ENCODE measurements around the gene MOB3B. TPM values are rescaled to one million over a fixed set of nuclear protein-coding genes. Genes with fewer than 3 reads are reported as not detected.

MOB3B gene
- polyA plus RNA-seq, 1 donor from 2014 or later: 7.1 TPM

DNA sequence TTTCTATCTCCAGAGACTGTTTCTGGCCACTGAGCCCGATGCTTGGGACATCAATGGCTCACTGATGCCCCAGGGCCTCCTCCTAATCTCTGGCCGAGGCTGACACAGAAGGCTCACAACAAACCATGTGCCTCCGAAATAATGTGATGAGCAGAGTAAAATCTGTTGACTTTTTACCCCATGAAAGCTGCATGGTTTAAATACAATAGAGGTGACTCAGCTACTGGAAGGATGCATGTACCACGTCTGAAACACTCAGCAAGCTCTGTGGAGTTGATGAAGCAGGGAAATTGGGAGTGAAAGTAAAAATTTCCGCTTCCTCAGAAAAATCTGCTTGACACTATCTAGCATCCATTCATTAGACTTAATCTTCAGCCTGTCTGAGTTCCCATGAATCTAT is 121.6 kb downstream of the MOB3B start:
- Mint-ChIP-seq H3K27me3 (no peaks in the 10 kb centered on the region), H3K27ac (no peak overlapping the region), H3K4me3 (no peak overlapping the region), H3K4me1 (peaks cover 16 to 23% (median 22%) of the 10 kb centered on the region in 3 donors), H3K9me3 (peaks cover 0 to 4% (median 0%) of the 10 kb centered on the region in 3 donors), H3K36me3 (peaks cover 6% of the 10 kb centered on the region)

DNA sequence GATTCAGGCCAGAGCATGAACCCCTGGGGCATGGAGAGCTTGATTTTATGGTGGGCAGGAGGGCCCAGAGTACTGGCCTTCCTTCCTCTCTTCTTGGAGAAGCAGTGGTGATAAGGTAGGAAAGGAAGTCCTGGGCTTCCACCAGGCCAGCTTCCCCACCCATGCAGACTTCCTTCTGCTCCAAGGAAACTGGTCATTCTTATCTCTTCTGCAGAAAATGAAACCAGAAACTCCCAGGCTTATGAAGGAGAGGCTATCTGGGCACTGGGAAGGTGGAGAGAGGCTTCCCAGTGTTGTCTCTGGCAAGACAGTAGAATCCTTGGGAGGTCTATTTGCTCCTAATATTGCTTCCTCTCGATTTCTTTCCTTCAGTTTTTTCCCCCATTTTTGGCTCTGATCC is 122.1 kb downstream of the MOB3B start:
- Mint-ChIP-seq H3K36me3 (peaks cover 6% of the 10 kb centered on the region), H3K27ac (no peak overlapping the region), H3K27me3 (no peaks in the 10 kb centered on the region), H3K4me3 (no peak overlapping the region), H3K9me3 (peaks cover 0 to 4% (median 0%) of the 10 kb centered on the region in 3 donors), H3K4me1 (peaks cover 15 to 26% (median 21%) of the 10 kb centered on the region in 3 donors)

DNA sequence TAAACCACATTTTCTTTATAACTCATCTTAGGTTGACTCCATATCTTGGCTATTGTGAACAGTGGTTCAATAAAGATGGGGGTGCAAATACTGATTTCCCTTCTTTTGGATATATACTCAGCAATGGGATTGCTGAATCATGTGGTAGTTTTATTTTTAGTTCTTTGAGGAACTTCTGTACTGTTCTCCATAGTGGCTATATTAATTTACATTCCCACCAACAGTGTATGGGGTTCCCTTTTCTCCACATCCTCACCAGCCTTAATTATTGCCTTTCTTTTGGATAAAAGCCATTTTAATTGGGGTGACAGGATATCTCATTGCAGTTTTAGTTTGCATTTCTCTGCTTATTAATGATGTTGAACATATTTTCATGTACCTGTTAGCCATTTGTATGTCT is 125.0 kb downstream of the MOB3B start:
- H3K4me3 Mint-ChIP-seq: no peak overlapping the region
- peaks cover 6% of the 10 kb centered on the region for H3K36me3 Mint-ChIP-seq
- no peak overlapping the region for H3K27ac Mint-ChIP-seq
- peaks cover 22 to 42% (median 33%) of the 10 kb centered on the region in 3 donors for H3K4me1 Mint-ChIP-seq
- H3K9me3 Mint-ChIP-seq: peaks cover 0 to 4% (median 0%) of the 10 kb centered on the region in 3 donors
- H3K27me3 Mint-ChIP-seq: no peaks in the 10 kb centered on the region

DNA sequence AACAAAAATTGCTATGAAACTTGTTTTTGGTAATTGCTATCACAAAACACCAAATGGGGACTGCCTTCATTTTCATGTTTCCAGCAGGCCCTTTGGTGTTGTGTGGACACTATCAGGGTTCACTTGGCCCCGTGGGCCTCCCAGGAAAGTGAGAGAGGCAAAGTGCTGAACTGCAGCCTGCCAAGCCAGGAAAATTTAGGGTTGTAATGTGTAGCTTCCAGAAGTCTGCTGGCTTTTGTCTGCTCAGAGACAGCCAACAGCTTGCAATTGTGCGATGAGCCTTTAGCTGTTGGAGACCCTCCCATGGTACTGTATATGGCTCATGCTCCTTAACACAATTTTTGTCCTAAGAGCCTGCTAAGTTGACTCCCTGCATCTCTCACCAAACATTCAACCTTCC is 127.0 kb downstream of the MOB3B start:
- Mint-ChIP-seq H3K9me3 (peaks cover 0 to 4% (median 0%) of the 10 kb centered on the region in 3 donors), H3K4me3 (no peak overlapping the region), H3K27ac (no peak overlapping the region), H3K36me3 (peaks cover 3% of the 10 kb centered on the region), H3K4me1 (peaks cover 30 to 46% (median 36%) of the 10 kb centered on the region in 3 donors), H3K27me3 (no peaks in the 10 kb centered on the region)

DNA sequence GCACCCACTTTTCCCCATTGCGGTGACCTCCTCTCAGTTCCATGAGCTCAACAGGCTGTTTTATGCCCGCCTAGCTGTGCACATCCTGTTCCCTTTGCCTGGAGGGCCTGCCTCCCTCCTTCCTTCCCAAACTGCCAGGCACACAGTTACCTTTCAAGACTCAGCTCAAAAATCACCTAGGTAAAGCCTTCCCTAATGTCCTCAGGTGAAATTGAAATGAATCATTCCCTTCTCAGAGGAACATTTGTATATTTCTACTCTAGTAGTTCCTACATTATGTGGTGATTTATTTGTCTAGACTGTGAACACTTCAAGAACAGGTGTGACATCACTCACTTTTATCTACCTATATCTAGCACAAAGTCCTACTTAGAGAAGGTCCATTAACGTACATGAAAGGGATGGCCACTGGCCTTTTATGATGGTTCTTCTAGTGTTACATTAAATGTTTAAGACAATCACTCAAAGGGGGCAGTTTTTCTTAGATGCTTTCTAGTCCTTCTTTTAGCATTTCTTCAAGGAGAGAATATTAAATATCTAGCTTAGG is 129.2 kb downstream of the MOB3B start:
- H3K27me3 Mint-ChIP-seq: no peaks in the 10 kb centered on the region
- peaks cover 3% of the 10 kb centered on the region for H3K36me3 Mint-ChIP-seq
- no peaks in the 10 kb centered on the region for H3K9me3 Mint-ChIP-seq
- peak overlapping the region in 1 of 4 donors; percentile 0 for H3K4me3 Mint-ChIP-seq
- H3K4me1 Mint-ChIP-seq: peaks cover 29 to 36% (median 33%) of the 10 kb centered on the region in 3 donors
- H3K27ac Mint-ChIP-seq: no peak overlapping the region

DNA sequence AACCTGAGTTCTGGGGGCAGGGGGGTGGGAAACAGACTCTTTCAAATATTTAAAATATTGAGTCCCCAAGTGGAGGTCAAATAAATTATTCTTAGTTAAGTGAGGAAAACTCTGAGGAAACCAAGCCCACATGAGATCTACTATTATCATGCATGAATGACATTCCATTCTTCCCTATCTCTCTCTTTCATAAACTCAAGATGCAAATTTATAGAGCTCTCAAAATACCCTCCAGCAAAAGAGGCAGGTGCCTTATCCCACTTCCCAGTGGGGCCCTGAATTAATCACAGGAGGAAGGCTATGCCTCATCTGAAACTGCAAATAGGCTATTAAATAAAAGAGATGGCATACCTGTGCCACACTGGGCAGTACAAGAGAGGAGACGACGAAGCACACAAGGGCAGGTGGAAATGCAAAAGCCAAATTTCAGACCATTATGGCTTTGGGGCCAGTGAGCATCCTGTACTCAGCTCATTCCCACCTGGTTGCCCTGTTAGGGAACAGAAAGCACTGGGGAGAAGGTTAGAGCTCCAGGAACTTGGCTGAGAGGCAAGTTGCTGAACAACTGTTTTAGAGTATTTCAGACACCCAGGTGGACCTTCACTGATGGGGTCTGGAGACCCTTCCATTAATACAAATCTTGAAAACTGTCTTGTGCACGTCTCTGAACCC is 130.5 kb downstream of the MOB3B start:
- Mint-ChIP-seq H3K27me3 (no peaks in the 10 kb centered on the region), H3K36me3 (peaks cover 6% of the 10 kb centered on the region), H3K27ac (peak overlapping the region in 1 of 3 donors; percentile 76), H3K9me3 (no peaks in the 10 kb centered on the region), H3K4me1 (peaks cover 31 to 39% (median 39%) of the 10 kb centered on the region in 3 donors), H3K4me3 (peak overlapping the region in 1 of 4 donors; percentile 63)

DNA sequence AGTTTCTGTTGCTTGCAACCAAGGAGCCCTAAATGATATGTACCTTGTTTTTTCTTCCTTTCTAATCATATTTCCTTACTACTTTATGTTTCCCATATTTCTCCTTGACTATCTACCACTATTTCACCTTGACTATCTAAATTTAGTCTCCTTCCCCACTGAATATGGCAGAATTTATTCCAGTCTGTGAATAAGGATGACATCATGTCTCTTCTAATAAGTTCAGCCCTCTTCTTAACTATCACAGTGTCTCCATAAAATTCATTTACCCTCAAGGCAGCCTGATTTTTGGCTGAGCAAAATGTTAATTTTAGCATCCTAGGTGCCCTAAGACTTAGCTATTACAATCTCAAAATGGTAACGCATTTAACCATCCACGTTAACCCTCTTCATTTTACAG is 133.1 kb downstream of the MOB3B start:
- Mint-ChIP-seq H3K36me3 (peaks cover 3% of the 10 kb centered on the region), H3K4me3 (no peak overlapping the region), H3K9me3 (no peaks in the 10 kb centered on the region), H3K4me1 (peaks cover 39 to 50% (median 45%) of the 10 kb centered on the region in 3 donors), H3K27me3 (no peaks in the 10 kb centered on the region), H3K27ac (peak overlapping the region in 1 of 3 donors; percentile 1)

DNA sequence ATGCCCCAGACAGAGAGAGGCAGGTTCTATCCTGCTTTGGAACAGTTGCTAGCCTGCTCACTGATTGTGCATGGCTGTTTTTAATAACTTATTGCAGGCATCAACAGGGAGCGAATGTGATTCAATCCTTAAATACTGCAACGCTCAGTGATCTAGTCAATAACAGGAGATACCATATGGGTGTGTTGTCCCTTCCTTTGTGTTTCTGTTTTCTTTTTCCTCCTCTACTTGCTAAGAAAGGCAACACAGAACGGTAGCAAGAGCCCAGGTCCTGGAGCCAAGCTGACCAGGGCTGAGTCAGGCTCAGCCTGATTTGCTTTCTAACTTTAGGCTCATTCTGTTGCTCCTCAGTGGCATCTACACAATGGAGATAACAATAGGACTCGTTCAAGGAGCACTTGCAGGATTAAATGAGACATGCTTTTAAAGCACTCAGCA is 134.1 kb downstream of the MOB3B start:
- H3K27ac Mint-ChIP-seq: no peak overlapping the region
- peaks cover 44 to 58% (median 51%) of the 10 kb centered on the region in 3 donors for H3K4me1 Mint-ChIP-seq
- no peaks in the 10 kb centered on the region for H3K9me3 Mint-ChIP-seq
- H3K27me3 Mint-ChIP-seq: no peaks in the 10 kb centered on the region
- peak overlapping the region in 1 of 4 donors; percentile 25 for H3K4me3 Mint-ChIP-seq
- peaks cover 3% of the 10 kb centered on the region for H3K36me3 Mint-ChIP-seq

DNA sequence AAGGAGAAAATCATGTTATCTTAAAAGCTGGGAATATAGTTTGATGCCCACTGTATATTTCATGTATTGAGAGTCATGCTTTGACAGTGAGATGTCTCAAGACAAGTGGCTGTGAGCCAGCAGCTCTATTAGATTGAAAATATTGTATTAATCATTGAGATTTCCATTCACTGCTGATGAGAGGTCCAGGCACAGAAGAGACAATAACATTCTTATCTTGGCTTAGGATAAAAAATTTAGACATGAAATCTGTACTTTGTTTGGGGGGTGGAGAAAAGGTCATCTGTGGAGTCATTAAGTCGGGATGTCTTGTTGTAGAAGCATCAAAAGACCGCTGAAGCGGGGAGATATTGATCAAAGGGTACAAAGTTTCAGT is 134.8 kb downstream of the MOB3B start:
- peaks cover 3% of the 10 kb centered on the region for H3K36me3 Mint-ChIP-seq
- H3K27ac Mint-ChIP-seq: peak overlapping the region in 1 of 3 donors; percentile 45
- no peaks in the 10 kb centered on the region for H3K27me3 Mint-ChIP-seq
- no peaks in the 10 kb centered on the region for H3K9me3 Mint-ChIP-seq
- H3K4me3 Mint-ChIP-seq: peak overlapping the region in 1 of 4 donors; percentile 5
- H3K4me1 Mint-ChIP-seq: peaks cover 42 to 54% (median 51%) of the 10 kb centered on the region in 3 donors

DNA sequence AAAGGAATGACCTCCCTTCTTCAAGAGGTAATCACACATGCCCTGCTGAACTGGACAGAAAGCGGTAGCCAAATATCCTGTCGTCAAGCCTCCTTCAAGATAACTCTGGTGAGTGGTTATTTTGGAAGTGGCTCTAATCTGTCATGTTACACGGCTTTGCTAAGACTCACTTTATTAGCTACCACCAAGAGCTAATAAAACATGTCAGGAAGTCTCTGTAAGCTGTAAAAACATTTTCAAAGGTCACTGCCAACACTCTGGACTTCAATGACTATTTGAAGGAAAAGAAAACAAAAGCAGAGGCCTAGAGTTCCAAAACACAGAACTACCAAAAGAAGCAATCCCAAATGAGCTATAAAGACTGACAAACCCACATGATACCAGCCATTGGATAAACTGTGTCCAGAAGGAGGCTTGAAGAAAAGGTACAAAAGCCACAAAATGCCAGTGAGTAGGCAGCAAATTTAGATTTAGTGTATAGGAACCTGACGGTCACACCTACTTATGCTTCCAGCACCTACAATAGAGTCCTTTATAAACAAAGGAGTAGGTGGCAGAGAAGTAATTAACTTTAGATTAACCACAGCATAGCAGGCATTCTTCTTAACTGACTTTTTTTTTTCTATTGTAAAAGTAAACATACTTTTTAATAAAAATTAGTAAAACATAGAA is 135.3 kb downstream of the MOB3B start:
- no peaks in the 10 kb centered on the region for H3K9me3 Mint-ChIP-seq
- no peaks in the 10 kb centered on the region for H3K27me3 Mint-ChIP-seq
- peaks cover 3% of the 10 kb centered on the region for H3K36me3 Mint-ChIP-seq
- H3K4me3 Mint-ChIP-seq: no peak overlapping the region
- H3K4me1 Mint-ChIP-seq: peaks cover 41 to 51% (median 49%) of the 10 kb centered on the region in 3 donors
- H3K27ac Mint-ChIP-seq: peak overlapping the region in 1 of 3 donors; percentile 57

DNA sequence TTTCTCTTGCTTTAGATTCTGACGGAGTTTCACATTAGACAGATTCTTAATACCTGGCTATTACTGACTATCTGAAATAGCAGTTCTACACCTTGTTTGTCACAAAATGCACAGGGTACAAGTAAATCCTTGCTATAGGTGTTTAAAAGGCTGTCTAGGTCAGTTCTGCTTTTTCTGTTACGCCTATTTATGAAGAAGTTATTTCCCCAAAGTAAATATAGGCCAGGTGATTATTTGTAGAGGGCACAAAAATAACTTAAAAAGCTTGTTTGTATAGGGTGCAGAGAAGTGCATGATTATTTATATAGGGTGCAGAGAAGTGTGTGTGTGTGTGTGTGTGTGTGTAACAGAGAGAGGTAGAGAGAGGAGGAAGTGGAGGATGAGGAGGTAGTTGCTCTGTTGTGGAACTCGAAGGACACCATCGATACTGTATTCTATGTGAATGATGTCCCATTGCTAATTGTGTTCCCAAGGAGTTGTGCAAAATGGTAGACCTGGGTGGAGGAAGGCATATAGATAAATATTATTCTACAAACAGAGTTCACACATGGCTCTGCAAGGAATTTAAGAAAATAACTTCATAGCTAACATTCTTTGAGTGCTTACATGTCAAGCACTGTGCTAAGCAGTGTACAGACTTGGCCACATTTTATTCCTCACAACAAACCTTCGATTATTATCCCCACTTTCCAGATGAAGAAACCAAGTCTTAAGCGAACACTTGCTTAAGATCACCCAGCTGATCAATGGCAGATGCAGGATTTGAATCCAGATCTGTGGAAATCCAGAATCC is 136.4 kb downstream of the MOB3B start:
- peaks cover 42 to 52% (median 49%) of the 10 kb centered on the region in 3 donors for H3K4me1 Mint-ChIP-seq
- H3K27ac Mint-ChIP-seq: peak overlapping the region; percentile 4 to 78 (median 57)
- peaks cover 3% of the 10 kb centered on the region for H3K36me3 Mint-ChIP-seq
- peak overlapping the region; percentile 7 to 87 (median 60) for H3K4me3 Mint-ChIP-seq
- no peaks in the 10 kb centered on the region for H3K9me3 Mint-ChIP-seq
- H3K27me3 Mint-ChIP-seq: no peaks in the 10 kb centered on the region

DNA sequence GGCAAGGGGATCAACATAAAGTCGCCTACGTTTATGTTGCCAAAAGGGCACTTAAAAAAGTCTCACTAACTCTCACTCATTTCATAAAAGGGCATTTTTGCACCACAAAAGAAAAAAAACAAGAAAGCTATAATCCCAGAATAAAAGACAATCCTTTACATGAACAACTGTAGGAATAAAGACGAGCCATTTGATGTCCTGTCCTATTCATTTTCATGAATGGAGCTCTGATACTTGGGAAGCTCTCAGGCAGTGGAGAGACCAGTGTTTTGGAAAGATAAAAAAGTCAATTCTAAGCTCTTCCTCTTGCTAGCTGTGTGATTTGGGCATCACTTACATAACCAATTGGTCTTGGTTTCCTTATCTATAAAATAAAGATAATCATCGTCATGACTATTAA is 137.2 kb downstream of the MOB3B start:
- Mint-ChIP-seq H3K4me1 (peaks cover 48 to 60% (median 54%) of the 10 kb centered on the region in 3 donors), H3K27ac (no peak overlapping the region), H3K4me3 (peak overlapping the region in 2 of 4 donors; percentile 76 to 87), H3K9me3 (no peaks in the 10 kb centered on the region), H3K36me3 (peaks cover 3% of the 10 kb centered on the region), H3K27me3 (no peaks in the 10 kb centered on the region)

DNA sequence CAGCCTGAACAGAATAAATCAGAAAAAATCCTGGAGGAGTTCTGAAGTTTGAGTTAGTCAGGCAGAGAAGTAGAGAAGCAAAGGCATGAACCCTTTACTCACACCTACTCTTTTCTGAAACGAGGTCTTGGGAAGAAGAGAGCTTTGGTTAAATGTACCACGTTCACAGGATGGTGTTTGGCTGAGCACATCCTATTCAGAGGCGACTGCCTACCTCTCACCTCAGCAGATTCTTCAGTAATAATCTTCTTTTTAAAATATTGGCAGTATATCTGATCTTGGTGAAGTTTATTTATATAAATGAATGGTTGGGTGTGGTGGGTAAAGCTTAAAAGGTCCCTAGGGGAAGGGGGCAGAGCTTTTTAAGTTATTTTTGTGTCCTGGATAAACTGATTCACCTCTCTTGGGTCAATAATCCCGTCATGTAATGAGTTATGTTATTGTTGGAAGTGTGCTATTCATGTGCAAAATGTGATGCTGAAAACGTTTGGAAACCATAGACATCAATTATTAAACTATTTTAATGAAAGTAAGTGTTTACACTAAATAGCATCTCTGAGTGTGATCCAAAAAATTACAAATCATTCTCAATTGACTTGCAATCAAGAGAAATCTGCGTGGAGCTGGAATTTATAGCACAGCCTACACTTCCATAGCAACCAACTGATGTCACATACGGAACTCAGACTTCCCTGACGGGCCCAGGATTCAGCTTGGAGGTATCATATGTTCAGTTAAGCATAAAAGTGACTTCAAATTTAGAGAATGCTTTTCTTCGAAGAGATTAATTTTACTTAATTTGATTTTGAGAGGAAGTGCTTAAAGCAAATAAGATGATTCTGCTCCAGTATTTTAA is 138.3 kb downstream of the MOB3B start:
- H3K9me3 Mint-ChIP-seq: no peaks in the 10 kb centered on the region
- peaks cover 3% of the 10 kb centered on the region for H3K36me3 Mint-ChIP-seq
- peaks cover 58 to 66% (median 62%) of the 10 kb centered on the region in 3 donors for H3K4me1 Mint-ChIP-seq
- H3K4me3 Mint-ChIP-seq: peak overlapping the region in 2 of 4 donors; percentile 9 to 35
- H3K27me3 Mint-ChIP-seq: peaks cover 1% of the 10 kb centered on the region
- no peak overlapping the region for H3K27ac Mint-ChIP-seq

DNA sequence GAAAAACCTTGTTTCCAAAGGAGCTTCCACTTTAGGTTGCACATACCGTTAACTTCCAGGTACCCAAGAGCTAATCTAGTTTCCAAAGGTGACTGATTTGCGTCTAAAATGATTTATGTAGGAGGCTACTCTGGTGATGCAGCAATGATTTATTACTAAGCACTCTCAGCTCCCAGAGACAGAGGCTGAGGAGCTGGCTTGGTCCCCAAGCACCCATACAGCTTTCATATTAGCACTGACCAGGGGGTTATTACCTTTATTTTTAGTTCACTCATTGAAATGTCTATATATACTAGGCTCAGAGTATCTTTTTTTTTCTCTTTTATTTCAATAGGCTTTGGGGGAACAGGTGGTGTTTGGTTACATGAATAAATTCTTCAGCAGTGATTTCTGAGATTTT is 141.5 kb downstream of the MOB3B start:
- Mint-ChIP-seq H3K4me1 (peaks cover 73 to 86% (median 76%) of the 10 kb centered on the region in 3 donors), H3K36me3 (no peaks in the 10 kb centered on the region)

More for the DNA sequence above, 141.5 kb downstream of the MOB3B start:
- H3K9me3 Mint-ChIP-seq: no peaks in the 10 kb centered on the region
- H3K27me3 Mint-ChIP-seq: peaks cover 1% of the 10 kb centered on the region
- peak overlapping the region in 1 of 3 donors; percentile 83 for H3K27ac Mint-ChIP-seq
- H3K4me3 Mint-ChIP-seq: no peak overlapping the region

Measured in IgD-negative memory B cell (primary cell).